HG03025 (cell line): ENCODE measurements around the gene CUEDC1.

Experiments used
- ATAC-seq: cut with Tn5 transposase; IDR thresholded peaks from one replicate; pipeline ENCODE4 v1.9.1; 2021; ENCODE audit warnings: mild to moderate bottlenecking, moderate library complexity; ENCODE audit not compliant: unreplicated experiment, low FRiP score

Gene CUEDC1

GRCh38 chr17:57880086-57880456 is 75.1 kb downstream of the CUEDC1 start:
- no peak for ATAC-seq

- ATAC-seq: no peak
Measured at GRCh38 chr17:57879437-57880085, 75.7 kb downstream of the CUEDC1 start.

- no peak for ATAC-seq
Measured at GRCh38 chr17:57877803-57878377, 77.3 kb downstream of the CUEDC1 start.

- ATAC-seq: no peak
Measured at GRCh38 chr17:57876866-57877237, 78.4 kb downstream of the CUEDC1 start.

GRCh38 chr17:57876023-57876865 is 79.0 kb downstream of the CUEDC1 start:
- ATAC-seq: no peak

- ATAC-seq: no peak
Measured at GRCh38 chr17:57875290-57876022, 79.8 kb downstream of the CUEDC1 start.

GRCh38 chr17:57874434-57875289 is 80.5 kb downstream of the CUEDC1 start:
- no peak for ATAC-seq

GRCh38 chr17:57874058-57874419 is 81.2 kb downstream of the CUEDC1 start:
- ATAC-seq: no peak

- no peak for ATAC-seq
Measured at GRCh38 chr17:57873261-57874057, 81.8 kb downstream of the CUEDC1 start.

- no peak for ATAC-seq
Measured at GRCh38 chr17:57872536-57872935, 82.7 kb downstream of the CUEDC1 start.

GRCh38 chr17:57871863-57872262 is 83.3 kb downstream of the CUEDC1 start:
- ATAC-seq: no peak

- no peak for ATAC-seq
Measured at GRCh38 chr17:57871155-57871554, 84.1 kb downstream of the CUEDC1 start.

GRCh38 chr17:57870283-57870635 is 85.0 kb downstream of the CUEDC1 start:
- no peak for ATAC-seq

- no peak for ATAC-seq
Measured at GRCh38 chr17:57869617-57870282, 85.5 kb downstream of the CUEDC1 start.

GRCh38 chr17:57868910-57869616 is 86.1 kb downstream of the CUEDC1 start:
- no peak for ATAC-seq

GRCh38 chr17:57868007-57868909 is 87.0 kb downstream of the CUEDC1 start:
- ATAC-seq: peak; percentile 75

GRCh38 chr17:57867126-57867525 is 88.1 kb downstream of the CUEDC1 start:
- no peak for ATAC-seq
